AG10803 (cell line): Measurements from ENCODE around the gene AKNA.

Experiments used
- DNase-seq: peaks from one replicate; pipeline ENCODE4 v3.0.0; 2010; ENCODE audit warnings: low read depth
- H3K4me3 ChIP-seq: 2 replicates; pipeline ENCODE4 v1.5.1; 2011; ENCODE audit warnings: mild to moderate bottlenecking, low read length, control low read depth
- CTCF ChIP-seq: conservative IDR thresholded peaks from 2 replicates; pipeline ENCODE4 v1.5.1; 2011; ENCODE audit warnings: mild to moderate bottlenecking, low read length, control low read depth, inconsistent platforms

The AKNA gene

GRCh38 chr9:114432323-114433067 is 44.7 kb upstream of the AKNA start:
- TF ChIP-seq CTCF, result no peak
- no peak overlapping the region for H3K4me3 ChIP-seq
- DNase-seq, result no peak

- DNase-seq, result no peak
- TF ChIP-seq CTCF, result no peak
These were observed 44.0 kb upstream of the AKNA start for GRCh38 chr9:114431770-114432169.

GRCh38 chr9:114431003-114431402 is 43.2 kb upstream of the AKNA start:
- H3K4me3 ChIP-seq, result no peak overlapping the region
- no peak for TF ChIP-seq CTCF
- no peak for DNase-seq

More at GRCh38 chr9:114431770-114432169, 44.0 kb upstream of the AKNA start:
- H3K4me3 ChIP-seq, result no peak overlapping the region

GRCh38 chr9:114430457-114430856 is 42.7 kb upstream of the AKNA start:
- no peak for TF ChIP-seq CTCF
- no peak overlapping the region for H3K4me3 ChIP-seq
- no peak for DNase-seq

- no peak for TF ChIP-seq CTCF
- DNase-seq, result no peak
- H3K4me3 ChIP-seq, result no peak overlapping the region
These were observed 41.7 kb upstream of the AKNA start for GRCh38 chr9:114429488-114429887.

GRCh38 chr9:114428466-114428865 is 40.7 kb upstream of the AKNA start:
- no peak overlapping the region for H3K4me3 ChIP-seq
- DNase-seq, result no peak
- TF ChIP-seq CTCF, result no peak

- no peak for DNase-seq
- no peak for TF ChIP-seq CTCF
- no peak overlapping the region for H3K4me3 ChIP-seq
These were observed 39.9 kb upstream of the AKNA start for GRCh38 chr9:114427644-114428043.
